ENCODE measurements around the gene ABITRAM. TPM values are rescaled to one million over a fixed set of nuclear protein-coding genes. Genes with fewer than 3 reads are reported as not detected.
"Not testable (repeated sequence)": the region's sequence is repeated elsewhere in the genome, so short reads cannot be mapped to it uniquely, and the experiment has no call there.

The ABITRAM gene
- total RNA-seq, 1 donor from 2014 or later, result 1.1 TPM

GRCh38 chr9:108919517-108919916 is 14.7 kb upstream of the ABITRAM start:
- Histone ChIP-seq H3K4me3 (no peak overlapping the region), H3K27me3 (no peaks in the 10 kb centered on the region), H3K9me3 (no peaks in the 10 kb centered on the region), H3K4me1 (no peaks in the 10 kb centered on the region), H3K36me3 (peaks cover 59 to 96% of the 10 kb centered on the region in 2 donors), H3K27ac (no peak overlapping the region)
- no peak for TF ChIP-seq CTCF (IDR thresholded peaks at IDR 0.05)
- no peak for DNase-seq (ENCODE audit: low spot score in 2 of 2)
- intact Hi-C loops (cut with DNase I), result no loop called here

GRCh38 chr9:108920401-108920800 is 13.8 kb upstream of the ABITRAM start:
- H3K9me3 ChIP-seq; intact Hi-C loops (cut with DNase I); H3K27ac ChIP-seq; H3K4me1 ChIP-seq; DNase-seq (ENCODE audit: low spot score in 2 of 2); H3K4me3 ChIP-seq; H3K27me3 ChIP-seq: not testable (repeated sequence)
- peaks cover 56 to 96% of the 10 kb centered on the region in 2 donors for H3K36me3 ChIP-seq

GRCh38 chr9:108921200-108921599 is 13.0 kb upstream of the ABITRAM start:
- Histone ChIP-seq H3K4me3 (no peak overlapping the region), H3K36me3 (peaks cover 55 to 96% of the 10 kb centered on the region in 2 donors), H3K9me3 (no peaks in the 10 kb centered on the region), H3K4me1 (no peaks in the 10 kb centered on the region), H3K27me3 (no peaks in the 10 kb centered on the region), H3K27ac (no peak overlapping the region)
- no peak for DNase-seq (ENCODE audit: low spot score in 2 of 2)
- intact Hi-C loops (cut with DNase I), result no loop called here
- TF ChIP-seq CTCF (IDR thresholded peaks at IDR 0.05), result no peak

- no peaks in the 10 kb centered on the region for H3K27me3 ChIP-seq
- no peak for DNase-seq (ENCODE audit: low spot score in 2 of 2)
- no peak for TF ChIP-seq CTCF (IDR thresholded peaks at IDR 0.05)
- intact Hi-C loops (cut with DNase I), result no loop called here
- peaks cover 66 to 85% of the 10 kb centered on the region in 2 donors for H3K36me3 ChIP-seq
- no peak overlapping the region for H3K27ac ChIP-seq
- no peak overlapping the region for H3K4me3 ChIP-seq
- no peaks in the 10 kb centered on the region for H3K9me3 ChIP-seq
- H3K4me1 ChIP-seq, result no peaks in the 10 kb centered on the region
These were observed 9.7 kb upstream of the ABITRAM start for GRCh38 chr9:108924466-108924865.

GRCh38 chr9:108928386-108928785 is 5.8 kb upstream of the ABITRAM start:
- peaks cover 47 to 48% of the 10 kb centered on the region in 2 donors for H3K36me3 ChIP-seq
- no peak for TF ChIP-seq CTCF (IDR thresholded peaks at IDR 0.05)
- intact Hi-C loops (cut with DNase I), result no loop called here

GRCh38 chr9:108933231-108933717 is 926 bp upstream of the ABITRAM start:
- Histone ChIP-seq H3K4me1 (peaks cover 0 to 14% of the 10 kb centered on the region in 2 donors), H3K4me3 (peak overlapping the region; percentile 80 to 89), H3K36me3 (peaks cover 3 to 9% of the 10 kb centered on the region in 2 donors), H3K27ac (peak overlapping the region; percentile 89 to 91), H3K27me3 (no peaks in the 10 kb centered on the region), H3K9me3 (no peaks in the 10 kb centered on the region)
- no peak for TF ChIP-seq CTCF (IDR thresholded peaks at IDR 0.05)
- intact Hi-C loops (cut with DNase I), result loop anchor here (2.0 to 10.0 kb wide), 3 partner anchors 20 to 392 kb away; partner anchors contain the start of gene EPB41L4B
- DNase-seq (ENCODE audit: low spot score in 2 of 2), result no peak

More at GRCh38 chr9:108928386-108928785, 5.8 kb upstream of the ABITRAM start:
- no peaks in the 10 kb centered on the region for H3K27me3 ChIP-seq
- H3K4me3 ChIP-seq, result no peak overlapping the region
- H3K9me3 ChIP-seq, result no peaks in the 10 kb centered on the region
- H3K27ac ChIP-seq, result no peak overlapping the region
- DNase-seq (ENCODE audit: low spot score in 2 of 2), result no peak
- peaks cover 0 to 10% of the 10 kb centered on the region in 2 donors for H3K4me1 ChIP-seq
